H1 (cell line): Measurements from ENCODE around the gene HOXD4. TPM values are rescaled to one million over a fixed set of nuclear protein-coding genes. Genes with fewer than 3 reads are reported as not detected.

Experiments
- CTCF ChIA-PET: fragments of 300-600 bp; sonication (Branson Sonifier 250); formaldehyde crosslinking; loops from one replicate; lab custom pipeline; 2021; ENCODE audit not compliant: partially characterized antibody; lab: Charles Lee
- POLR2A ChIA-PET: fragments of 300-600 bp; sonication (Branson Sonifier 250); formaldehyde crosslinking; loops from one replicate; lab custom pipeline; 2021; ENCODE audit warnings: inconsistent platforms; ENCODE audit not compliant: partially characterized antibody; lab: Charles Lee
- DNase-seq, 2 experiments: peaks; one replicate each; pipeline versions ENCODE4 v3.0.0 to v3.0.0-alpha.2; 2010 to 2022; ENCODE audit warnings: low spot score in 2 of 2, low read depth in 1 of 2, mixed read lengths in 1 of 2
- FAIRE-seq: peaks from 2 replicates; lab custom pipeline; 2011; peaks lifted over from hg19 to GRCh38; lab: Jason Lieb, UNC
- H2AFZ ChIP-seq: 2 replicates; pipeline ENCODE4 v1.8.1; 2012; ENCODE audit warnings: low read length, inconsistent platforms
- H2AK5ac ChIP-seq: 2 replicates; pipeline ENCODE4 v1.6.1; 2013; ENCODE audit warnings: low read depth, low read length
- H2BK120ac ChIP-seq: replicated peaks from 2 replicates; pipeline ENCODE3; 2013; ENCODE audit warnings: low read depth, low read length, inconsistent platforms
- H2BK12ac ChIP-seq: 2 replicates; pipeline ENCODE4 v1.6.1; 2013; ENCODE audit warnings: low read depth, low read length
- H2BK15ac ChIP-seq: 2 replicates; pipeline ENCODE4 v1.6.1; 2013; ENCODE audit warnings: low read length
- H2BK20ac ChIP-seq: 2 replicates; pipeline ENCODE4 v1.6.1; 2013; ENCODE audit warnings: low read length
- H2BK5ac ChIP-seq: 2 replicates; pipeline ENCODE4 v1.6.1; 2013; ENCODE audit warnings: low read depth, low read length
- H3K14ac ChIP-seq: 2 replicates; pipeline ENCODE4 v1.6.1; 2013; ENCODE audit warnings: inconsistent platforms; ENCODE audit not compliant: insufficient read length
- H3K18ac ChIP-seq: 2 replicates; pipeline ENCODE4 v1.6.1; 2013; ENCODE audit warnings: low read length; ENCODE audit errors: extremely low read depth
- H3K23ac ChIP-seq: 2 replicates; pipeline ENCODE4 v1.6.1; 2013; ENCODE audit warnings: inconsistent platforms; ENCODE audit not compliant: insufficient read length
- H3K23me2 ChIP-seq: 2 replicates; pipeline ENCODE4 v1.6.1; 2013; ENCODE audit warnings: low read depth, low read length
- H3K27ac ChIP-seq: 2 replicates; pipeline ENCODE4 v1.6.1; 2011; ENCODE audit warnings: low read depth, low read length, inconsistent platforms
- H3K27me3 ChIP-seq, 4 experiments: replicated peaks in 1 of 4; 1 replicate in 1 of 4; 2 replicates in 3 of 4; pipeline versions ENCODE4 v1.6.1 to v1.8.1; 2011 to 2013; ENCODE audit warnings: low read length in 3 of 4, mild to moderate bottlenecking in 3 of 4, inconsistent platforms in 2 of 4, mixed read lengths in 2 of 4, moderate library complexity in 1 of 4; ENCODE audit not compliant: control insufficient read depth in 3 of 4, insufficient read depth in 3 of 4; ENCODE audit errors: extremely low read depth in 1 of 4
- H3K36me3 ChIP-seq, 4 experiments: 2 replicates each; pipeline versions ENCODE4 v1.6.1 to v1.8.1; 2011 to 2013; ENCODE audit warnings: mild to moderate bottlenecking in 4 of 4, low read length in 3 of 4, moderate library complexity in 2 of 4, control low read depth in 1 of 4, inconsistent platforms in 1 of 4; ENCODE audit not compliant: insufficient read depth in 4 of 4, control insufficient read depth in 2 of 4
- H3K4ac ChIP-seq: replicated peaks from 2 replicates; pipeline ENCODE3; 2013; ENCODE audit warnings: low read length, low read depth, mixed read lengths, inconsistent platforms; ENCODE audit not compliant: insufficient read length
- H3K4me1 ChIP-seq, 4 experiments: replicated peaks in 1 of 4; 1 replicate in 1 of 4; 2 replicates in 3 of 4; pipeline versions ENCODE4 v1.6.1 to v1.8.1; 2011 to 2013; ENCODE audit warnings: low read length in 3 of 4, inconsistent platforms in 2 of 4, mixed read lengths in 1 of 4; ENCODE audit not compliant: insufficient read depth in 4 of 4, control insufficient read depth in 3 of 4
- H3K4me2 ChIP-seq, 2 experiments: 2 replicates each; pipeline versions ENCODE4 v1.6.1 to v1.8.1; 2011 to 2013; ENCODE audit warnings: low read depth in 2 of 2, low read length in 2 of 2, control low read depth in 1 of 2, inconsistent platforms in 1 of 2, mild to moderate bottlenecking in 1 of 2; ENCODE audit not compliant: insufficient read depth in 1 of 2
- H3K4me3 ChIP-seq, 4 experiments: fragments of 200-600, 300-600 bp in 1 of 4; sonication (generic), shearing (Covaris generic), sonication (Bioruptor Twin) in 1 of 4; 2 replicates each; pipeline versions ENCODE4 v1.5.1 to v1.8.1; 2011 to 2016; ENCODE audit warnings: low read length in 4 of 4, low read depth in 3 of 4, control low read depth in 2 of 4, inconsistent platforms in 2 of 4, mild to moderate bottlenecking in 2 of 4, mixed read lengths in 1 of 4, moderate library complexity in 1 of 4; ENCODE audit not compliant: insufficient read depth in 2 of 4; ENCODE audit errors: extremely low read depth in 1 of 4
- H3K56ac ChIP-seq: replicated peaks from 2 replicates; pipeline ENCODE3; 2013; ENCODE audit warnings: low read depth, mild to moderate bottlenecking, mixed read lengths, low read length, inconsistent platforms; ENCODE audit not compliant: insufficient read length
- H3K79me1 ChIP-seq: 2 replicates; pipeline ENCODE4 v1.6.1; 2013; ENCODE audit warnings: low read depth, low read length, control low read depth
- H3K79me2 ChIP-seq, 2 experiments: 2 replicates each; pipeline versions ENCODE4 v1.6.1 to v1.8.1; 2012 to 2013; ENCODE audit warnings: low read length in 2 of 2, mild to moderate bottlenecking in 2 of 2, inconsistent platforms in 1 of 2; ENCODE audit not compliant: insufficient read depth in 2 of 2, control insufficient read depth in 1 of 2
- H3K9ac ChIP-seq, 4 experiments: replicated peaks in 1 of 4; 1 replicate in 1 of 4; 2 replicates in 3 of 4; pipeline versions ENCODE4 v1.6.1 to v1.8.1; 2011 to 2013; ENCODE audit warnings: low read depth in 3 of 4, low read length in 3 of 4, control low read depth in 2 of 4, mild to moderate bottlenecking in 2 of 4, moderate library complexity in 2 of 4, inconsistent platforms in 1 of 4; ENCODE audit errors: extremely low read depth in 1 of 4
- H3K9me3 ChIP-seq, 2 experiments: 2 replicates each; pipeline versions ENCODE4 v1.6.1 to v1.8.1; 2012 to 2013; ENCODE audit warnings: mild to moderate bottlenecking in 2 of 2, moderate library complexity in 2 of 2, control low read depth in 1 of 2, inconsistent platforms in 1 of 2, low read depth in 1 of 2, low read length in 1 of 2, mixed read lengths in 1 of 2; ENCODE audit not compliant: insufficient read depth in 2 of 2
- H4K20me1 ChIP-seq, 2 experiments: replicated peaks in 1 of 2; 2 replicates each; pipeline versions ENCODE3 to v1.8.1; 2011 to 2013; ENCODE audit warnings: inconsistent platforms in 2 of 2, low read length in 2 of 2, mild to moderate bottlenecking in 1 of 2; ENCODE audit not compliant: insufficient read depth in 2 of 2, control insufficient read depth in 1 of 2
- H4K5ac ChIP-seq: 2 replicates; pipeline ENCODE4 v1.6.1; 2013; ENCODE audit warnings: low read length, low read depth, mixed read lengths, inconsistent platforms; ENCODE audit not compliant: insufficient read length
- H4K8ac ChIP-seq: 2 replicates; pipeline ENCODE4 v1.8.0; 2013; ENCODE audit warnings: mild to moderate bottlenecking, moderate library complexity, low read length, inconsistent platforms; ENCODE audit not compliant: insufficient read depth; ENCODE audit errors: extremely low read depth
- H4K91ac ChIP-seq: replicated peaks from 2 replicates; pipeline ENCODE3; 2013; ENCODE audit warnings: low read length, mixed read lengths, inconsistent platforms; ENCODE audit not compliant: insufficient read length
- CBX8 ChIP-seq: fragments of 300-800, 300-1000 bp; sonication (generic); IDR thresholded peaks from 2 replicates; pipeline ENCODE4 v1.7.1; 2016; ENCODE audit warnings: low read depth, low read length, borderline replicate concordance
- CTBP2 ChIP-seq: IDR thresholded peaks from 2 replicates; pipeline ENCODE4 v1.7.0; 2011; ENCODE audit warnings: borderline replicate concordance, mild to moderate bottlenecking, moderate library complexity, mixed read lengths, low read length; ENCODE audit not compliant: insufficient read depth, insufficient read length
- EZH2 ChIP-seq: fragments of 200-600 bp; sonication (generic); IDR thresholded peaks from 2 replicates; pipeline ENCODE4 v1.7.1; 2012; ENCODE audit warnings: low read depth, mild to moderate bottlenecking, moderate library complexity, low read length, inconsistent platforms; ENCODE audit not compliant: severe bottlenecking
- MAX ChIP-seq: IDR thresholded peaks from 2 replicates; pipeline ENCODE4 v1.6.1; 2012; ENCODE audit warnings: inconsistent platforms
- RAD21 ChIP-seq, 2 experiments: IDR thresholded peaks in 1 of 2; conservative IDR thresholded peaks in 1 of 2; 2 replicates each; pipeline ENCODE4 v1.6.1; 2011; ENCODE audit warnings: low read depth in 2 of 2, low read length in 2 of 2, improper control_type of control experiment in 1 of 2, inconsistent platforms in 1 of 2, mild to moderate bottlenecking in 1 of 2, moderate library complexity in 1 of 2
- RNF2 ChIP-seq: fragments of 200-900, 300-1000 bp; sonication (generic); IDR thresholded peaks from 2 replicates; pipeline ENCODE4 v1.7.1; 2016; ENCODE audit warnings: borderline replicate concordance, low read depth, mild to moderate bottlenecking, antibody characterized with exemption, low read length; ENCODE audit not compliant: poor library complexity, severe bottlenecking; ENCODE audit errors: missing control alignments
- SUZ12 ChIP-seq: fragments of 200-600 bp; sonication (generic); IDR thresholded peaks from 2 replicates; pipeline ENCODE4 v1.6.1; 2012; ENCODE audit warnings: mild to moderate bottlenecking, inconsistent platforms, low read length, moderate library complexity, mixed read lengths
- WGBS, 2 experiments: shearing (Covaris generic) in 1 of 2; methylation state at CpG; one replicate each; pipeline versions ENCODE4 v1.1.6 to v1.1.7; 2013 to 2015; ENCODE audit warnings: low lambda C conversion rate in 2 of 2, mixed read lengths in 2 of 2, inconsistent platforms in 1 of 2, low coverage in 1 of 2, missing lambda C conversion rate in 1 of 2; ENCODE audit not compliant: insufficient replicate concordance in 2 of 2, insufficient coverage in 1 of 2, insufficient read length in 1 of 2; ENCODE audit errors: extremely low coverage in 1 of 2, missing lambda C conversion rate in 1 of 2; 5-methylcytosine and 5-hydroxymethylcytosine counted together
- polyA plus RNA-seq, 7 experiments: library from polyadenylated mRNA; depleted of rRNA in 3 of 7; stranded (reverse) in 5 of 7; unstranded in 2 of 7; fragments of >200 nt in 5 of 7; fragments of 200-250 nt in 2 of 7; gene quantifications; 1 replicate in 5 of 7; 2 replicates in 1 of 7; 4 replicates in 1 of 7; pipeline versions ENCODE4 v1.2.1 to v1.2.3, GENCODE V29; 2011 to 2013; ENCODE audit warnings: missing spikeins in 2 of 7, mixed read lengths in 2 of 7
- total RNA-seq: library from RNA; stranded (reverse); fragmentation: NEBNext Ultra II Directional; extraction: Animal tissue kit (Norgen Biotek cat#: 25700); gene quantifications from 2 replicates; pipeline ENCODE4 v1.2.1, GENCODE V29; 2021

HOXD4 gene
- total and polyA plus RNA-seq, 2 of the 8 experiments (the other 6 are each of a cell fraction or from before 2014, with no cell fraction given) = not detected

- Histone ChIP-seq H3K27ac (no peak overlapping the region), H3K36me3 (peaks cover 0 to 8% (median 0%) of the 10 kb centered on the region in 4 experiments; a peak in 1 of 8 replicates), H3K79me1 (no peaks in the 10 kb centered on the region), H2AFZ (no peak overlapping the region), H3K4me1 (peaks cover 0 to 20% (median 9%) of the 10 kb centered on the region in 4 experiments; a peak in 5 of 7 replicates), H4K5ac (no peak overlapping the region), H3K14ac (no peak overlapping the region), H3K79me2 (no peaks in the 10 kb centered on the region), H3K9me3 (no peaks in the 10 kb centered on the region), H4K91ac (no peak overlapping the region), H3K9ac (no peak overlapping the region), H2BK12ac (no peak overlapping the region), H2AK5ac (no peak overlapping the region), H2BK20ac (no peak overlapping the region), H3K4ac (no peak overlapping the region), H2BK120ac (no peak overlapping the region), H3K23me2 (0 out of 2 replicates have a peak, but pooled peaks cover 2% of the 10 kb centered on the region), H4K8ac (no peak overlapping the region), H3K27me3 (peaks cover 98 to 99% (median 98%) of the 10 kb centered on the region in 4 experiments), H3K23ac (no peak overlapping the region), H3K4me2 (no peak overlapping the region), H2BK5ac (no peak overlapping the region), H3K18ac (no peak overlapping the region), H3K56ac (no peak overlapping the region), H4K20me1 (peaks cover 17 to 38% of the 10 kb centered on the region in 2 experiments), H2BK15ac (no peak overlapping the region), H3K4me3 (no peak overlapping the region)
- TF ChIP-seq MAX (no peak), RAD21 (IDR thresholded peaks at IDR 0.05 in 1 of 2, conservative IDR thresholded peaks at IDR 0.05 in 1 of 2; ENCODE audit: low read depth in 2 of 2, low read length in 2 of 2) (no peak), SUZ12 (peak; percentile 97), EZH2 (peak; percentile 97), CTBP2 (peak; percentile 38), RNF2 (peak; percentile 97), CBX8 (peak; percentile 97; the same call in 1 of the 2 replicates)
- no peak for FAIRE-seq
- ChIA-PET POLR2A (no interaction called here), CTCF (interaction anchor here (1.3 to 5.4 kb wide), 9 partner anchors 13 to 32 kb away, joined by 4 to 42 read pairs (median 13); partner anchors contain the start of genes EVX2 and HOXD9)
- peak in 1 of 2 experiments; percentile 45 for DNase-seq
- WGBS, 2 experiments = 15% methylated on average over 26 of the region's 26 CpGs; no CpG with 5 or more reads in 1 of the 2 experiments
Measured at GRCh38 chr2:176109192-176109901, 42.0 kb upstream of the HOXD4 start.
